Neuron (in vitro differentiated cells): ENCODE data around the gene FAM222A.

Source experiments
- H2AFZ ChIP-seq: one replicate; pipeline ENCODE4 v1.6.1; 2013; ENCODE audit warnings: low read depth, mild to moderate bottlenecking, inconsistent platforms, low read length, moderate library complexity
- H3K27me3 ChIP-seq: one replicate; pipeline ENCODE4 v1.6.1; 2013; ENCODE audit warnings: low read length; ENCODE audit not compliant: insufficient read depth
- H3K36me3 ChIP-seq: one replicate; pipeline ENCODE4 v1.6.1; 2013; ENCODE audit warnings: low read length; ENCODE audit not compliant: insufficient read depth
- H3K4me1 ChIP-seq: one replicate; pipeline ENCODE4 v1.6.1; 2013; ENCODE audit warnings: low read length; ENCODE audit not compliant: insufficient read depth
- H3K4me3 ChIP-seq: 2 replicates; pipeline ENCODE4 v1.5.1; 2013; ENCODE audit warnings: mild to moderate bottlenecking, low read length, moderate library complexity
- H3K9me3 ChIP-seq: one replicate; pipeline ENCODE4 v1.6.1; 2013; ENCODE audit warnings: low read length

FAM222A gene

GRCh38 chr12:109709401-109709991 is 4.1 kb upstream of the FAM222A start:
- H3K4me1 ChIP-seq, result peaks cover 10% of the 10 kb centered on the region

GRCh38 chr12:109710205-109710746 is 3.3 kb upstream of the FAM222A start:
- no peak overlapping the region for H3K4me3 ChIP-seq
- H3K36me3 ChIP-seq, result no peaks in the 10 kb centered on the region
- H3K27me3 ChIP-seq, result peaks cover 19% of the 10 kb centered on the region
- H3K4me1 ChIP-seq, result peaks cover 17% of the 10 kb centered on the region
- no peak overlapping the region for H2AFZ ChIP-seq
- H3K9me3 ChIP-seq, result no peaks in the 10 kb centered on the region

More at GRCh38 chr12:109709401-109709991, 4.1 kb upstream of the FAM222A start:
- Histone ChIP-seq H3K27me3 (peaks cover 19% of the 10 kb centered on the region), H2AFZ (no peak overlapping the region), H3K36me3 (no peaks in the 10 kb centered on the region), H3K4me3 (no peak overlapping the region), H3K9me3 (no peaks in the 10 kb centered on the region)

GRCh38 chr12:109710747-109711595 is 2.7 kb upstream of the FAM222A start:
- Histone ChIP-seq H3K27me3 (peaks cover 19% of the 10 kb centered on the region), H2AFZ (no peak overlapping the region), H3K9me3 (no peaks in the 10 kb centered on the region), H3K4me3 (no peak overlapping the region), H3K4me1 (peaks cover 23% of the 10 kb centered on the region), H3K36me3 (no peaks in the 10 kb centered on the region)

GRCh38 chr12:109711596-109712461 is 1.8 kb upstream of the FAM222A start:
- Histone ChIP-seq H3K4me1 (peaks cover 29% of the 10 kb centered on the region), H3K36me3 (no peaks in the 10 kb centered on the region), H3K27me3 (peaks cover 19% of the 10 kb centered on the region), H3K9me3 (no peaks in the 10 kb centered on the region), H3K4me3 (no peak overlapping the region), H2AFZ (no peak overlapping the region)

GRCh38 chr12:109714141-109714912 is 702 bp downstream of the FAM222A start:
- peak overlapping the region; percentile 52 for H3K4me3 ChIP-seq
- no peaks in the 10 kb centered on the region for H3K36me3 ChIP-seq
- H3K4me1 ChIP-seq, result peaks cover 43% of the 10 kb centered on the region
- H3K9me3 ChIP-seq, result no peaks in the 10 kb centered on the region
- peaks cover 16% of the 10 kb centered on the region for H3K27me3 ChIP-seq
- peak overlapping the region; percentile 7 for H2AFZ ChIP-seq

- H3K36me3 ChIP-seq, result no peaks in the 10 kb centered on the region
- H3K9me3 ChIP-seq, result no peaks in the 10 kb centered on the region
- peaks cover 12% of the 10 kb centered on the region for H3K27me3 ChIP-seq
- H2AFZ ChIP-seq, result no peak overlapping the region
- peaks cover 49% of the 10 kb centered on the region for H3K4me1 ChIP-seq
- H3K4me3 ChIP-seq, result peak overlapping the region; percentile 52
These were observed 1.3 kb downstream of the FAM222A start for GRCh38 chr12:109714913-109715244.

GRCh38 chr12:109715310-109716091 is 1.9 kb downstream of the FAM222A start:
- H3K27me3 ChIP-seq, result peaks cover 10% of the 10 kb centered on the region
- no peaks in the 10 kb centered on the region for H3K9me3 ChIP-seq
- H3K4me1 ChIP-seq, result peaks cover 55% of the 10 kb centered on the region
- peak overlapping the region; percentile 52 for H3K4me3 ChIP-seq
- no peaks in the 10 kb centered on the region for H3K36me3 ChIP-seq
- no peak overlapping the region for H2AFZ ChIP-seq

- H3K9me3 ChIP-seq, result no peaks in the 10 kb centered on the region
- H3K36me3 ChIP-seq, result no peaks in the 10 kb centered on the region
- peaks cover 10% of the 10 kb centered on the region for H3K27me3 ChIP-seq
- H2AFZ ChIP-seq, result no peak overlapping the region
- H3K4me3 ChIP-seq, result peak overlapping the region; percentile 23
- peaks cover 61% of the 10 kb centered on the region for H3K4me1 ChIP-seq
These were observed 2.5 kb downstream of the FAM222A start for GRCh38 chr12:109716092-109716479.

GRCh38 chr12:109716512-109717389 is 3.1 kb downstream of the FAM222A start:
- H2AFZ ChIP-seq, result no peak overlapping the region
- H3K9me3 ChIP-seq, result no peaks in the 10 kb centered on the region
- no peaks in the 10 kb centered on the region for H3K36me3 ChIP-seq
- peaks cover 68% of the 10 kb centered on the region for H3K4me1 ChIP-seq
- peaks cover 4% of the 10 kb centered on the region for H3K27me3 ChIP-seq
- peak overlapping the region; percentile 23 for H3K4me3 ChIP-seq

GRCh38 chr12:109717390-109718357 is 4.0 kb downstream of the FAM222A start:
- Histone ChIP-seq H3K9me3 (no peaks in the 10 kb centered on the region), H2AFZ (no peak overlapping the region), H3K27me3 (no peaks in the 10 kb centered on the region), H3K4me3 (peak overlapping the region; percentile 7), H3K4me1 (peaks cover 68% of the 10 kb centered on the region), H3K36me3 (no peaks in the 10 kb centered on the region)
